Sigmoid colon (tissue), 7 donors: ENCODE data around the gene DDX25. TPM values are rescaled to one million over a fixed set of nuclear protein-coding genes. Genes with fewer than 3 reads are reported as not detected.

Experiments
- DNase-seq: peaks from one replicate; pipeline ENCODE4 v3.0.0-alpha.2; 2019
- H3K27ac ChIP-seq, 4 donors: fragments of 200-600 bp; sonication (generic); one replicate each; pipeline ENCODE4 v1.5.1; 2016 to 2019; ENCODE audit warnings: mild to moderate bottlenecking in 1 of 4
- H3K27me3 ChIP-seq, 3 donors: fragments of 200-600 bp; sonication (generic); one replicate each; pipeline ENCODE4 v1.5.1; 2019; ENCODE audit warnings: mild to moderate bottlenecking in 1 of 3
- H3K36me3 ChIP-seq, 4 donors: fragments of 200-600 bp; sonication (generic); one replicate each; pipeline ENCODE4 v1.5.1; 2016 to 2019
- H3K4me1 ChIP-seq, 4 donors: fragments of 200-600 bp; sonication (generic); one replicate each; pipeline ENCODE4 v1.5.1; 2017 to 2019
- H3K4me3 ChIP-seq, 4 donors: fragments of 200-600 bp; sonication (generic); one replicate each; pipeline ENCODE4 v1.5.1; 2017 to 2019; ENCODE audit warnings: mild to moderate bottlenecking in 2 of 4, moderate library complexity in 1 of 4
- H3K9me3 ChIP-seq, 4 donors: fragments of 200-600 bp in 3 of 4; sonication (generic) in 3 of 4; one replicate each; pipeline versions ENCODE4 v1.5.1 to v1.6.1; 2013 to 2019
- EP300 ChIP-seq, 4 donors: sonication (generic); formaldehyde crosslinking; IDR thresholded peaks; one replicate each; pipeline ENCODE4 v1.6.1; 2017; ENCODE audit warnings: antibody characterized with exemption in 4 of 4
- POLR2A ChIP-seq, 2 donors: fragments of 450-650 bp; IDR thresholded peaks; one replicate each; pipeline ENCODE4 v1.6.1; 2016; ENCODE audit warnings: antibody characterized with exemption in 2 of 2, mild to moderate bottlenecking in 2 of 2, moderate library complexity in 2 of 2
- POLR2AphosphoS5 ChIP-seq, 4 donors: sonication (generic); formaldehyde crosslinking; IDR thresholded peaks; one replicate each; pipeline ENCODE4 v1.6.1; 2017; ENCODE audit warnings: antibody characterized with exemption in 4 of 4
- WGBS, 2 donors: extraction: QIAGEN DNeasy Blood & Tissue Kit; methylation state at CpG; one replicate each; pipeline ENCODE4 v1.1.7; 2013; 5-methylcytosine and 5-hydroxymethylcytosine counted together
- intact Hi-C: fragments of 100-400 bp; cut with DNase I; formaldehyde crosslinking; loops from one replicate; pipeline ENCODE4 v1.15.1; 2023
- polyA plus RNA-seq, 3 donors: library from polyadenylated mRNA; stranded (reverse); fragments of 200-250 nt; gene quantifications; one replicate each; pipeline ENCODE4 v1.2.3, GENCODE V29; 2013
- total RNA-seq, 4 donors: library from RNA; depleted of rRNA; stranded (reverse); fragments of >200 nt; gene quantifications; one replicate each; pipeline ENCODE4 v1.1.0, GENCODE V29; 2016
- TF ChIP-seq, protein P1 (sequence below), 4 experiments: fragments of 450-650 bp in 3 of 4; fragments of 200-600 bp in 1 of 4; IDR thresholded peaks; one replicate each; pipeline ENCODE4 v1.5.1; 2016 to 2019; ENCODE audit warnings: antibody characterized with exemption in 4 of 4, mild to moderate bottlenecking in 3 of 4, moderate library complexity in 2 of 4
- donor health status: healthy with polysubstance abuse.
- donor health status: Bipolar disorder and iron deficiency.
- donor health status: healthy.

The DDX25 gene
- total and polyA plus RNA-seq, 7 donors = 0.14 to 1.7 (median 0.42) TPM; not detected in 1

DNA sequence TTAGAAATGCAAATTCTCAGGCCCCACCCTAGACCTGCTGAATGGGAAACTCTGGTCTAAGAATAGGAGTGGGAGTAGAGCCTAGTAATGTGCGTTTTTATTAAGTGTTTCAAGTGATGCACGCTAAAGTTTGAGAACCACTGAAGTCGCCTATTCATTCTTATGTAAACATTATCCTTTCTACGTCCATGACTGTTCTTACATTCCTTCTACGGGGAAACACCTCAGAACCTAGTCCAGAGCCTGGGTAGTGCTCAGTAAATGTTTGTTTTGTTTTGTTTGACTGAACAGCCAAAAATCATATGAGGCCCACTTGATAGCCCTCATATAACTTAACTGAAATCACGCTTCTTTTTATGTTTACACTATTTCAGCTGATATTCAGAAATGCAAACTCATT, 71.3 kb downstream of the DDX25 start:
- no peaks in the 10 kb centered on the region for H3K27me3 ChIP-seq
- TF ChIP-seq POLR2AphosphoS5 (IDR thresholded peaks at IDR 0.05) (no peak), EP300 (IDR thresholded peaks at IDR 0.05) (no peak), POLR2A (IDR thresholded peaks at IDR 0.05) (no peak)
- TF ChIP-seq, protein P1, sequence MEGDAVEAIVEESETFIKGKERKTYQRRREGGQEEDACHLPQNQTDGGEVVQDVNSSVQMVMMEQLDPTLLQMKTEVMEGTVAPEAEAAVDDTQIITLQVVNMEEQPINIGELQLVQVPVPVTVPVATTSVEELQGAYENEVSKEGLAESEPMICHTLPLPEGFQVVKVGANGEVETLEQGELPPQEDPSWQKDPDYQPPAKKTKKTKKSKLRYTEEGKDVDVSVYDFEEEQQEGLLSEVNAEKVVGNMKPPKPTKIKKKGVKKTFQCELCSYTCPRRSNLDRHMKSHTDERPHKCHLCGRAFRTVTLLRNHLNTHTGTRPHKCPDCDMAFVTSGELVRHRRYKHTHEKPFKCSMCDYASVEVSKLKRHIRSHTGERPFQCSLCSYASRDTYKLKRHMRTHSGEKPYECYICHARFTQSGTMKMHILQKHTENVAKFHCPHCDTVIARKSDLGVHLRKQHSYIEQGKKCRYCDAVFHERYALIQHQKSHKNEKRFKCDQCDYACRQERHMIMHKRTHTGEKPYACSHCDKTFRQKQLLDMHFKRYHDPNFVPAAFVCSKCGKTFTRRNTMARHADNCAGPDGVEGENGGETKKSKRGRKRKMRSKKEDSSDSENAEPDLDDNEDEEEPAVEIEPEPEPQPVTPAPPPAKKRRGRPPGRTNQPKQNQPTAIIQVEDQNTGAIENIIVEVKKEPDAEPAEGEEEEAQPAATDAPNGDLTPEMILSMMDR (IDR thresholded peaks at IDR 0.05) = no peak
- no peaks in the 10 kb centered on the region for H3K9me3 ChIP-seq
- H3K4me3 ChIP-seq = no peak overlapping the region
- intact Hi-C loops = no loop called here
- no peak overlapping the region for H3K27ac ChIP-seq
- 47 to 79% methylated on average over 6 of the region's 6 CpGs for WGBS, 2 donors
- DNase-seq = no peak
- peaks cover 0 to 6% (median 0%) of the 10 kb centered on the region in 4 donors for H3K4me1 ChIP-seq
- H3K36me3 ChIP-seq = peaks cover 0 to 50% (median 0%) of the 10 kb centered on the region in 4 donors

DNA sequence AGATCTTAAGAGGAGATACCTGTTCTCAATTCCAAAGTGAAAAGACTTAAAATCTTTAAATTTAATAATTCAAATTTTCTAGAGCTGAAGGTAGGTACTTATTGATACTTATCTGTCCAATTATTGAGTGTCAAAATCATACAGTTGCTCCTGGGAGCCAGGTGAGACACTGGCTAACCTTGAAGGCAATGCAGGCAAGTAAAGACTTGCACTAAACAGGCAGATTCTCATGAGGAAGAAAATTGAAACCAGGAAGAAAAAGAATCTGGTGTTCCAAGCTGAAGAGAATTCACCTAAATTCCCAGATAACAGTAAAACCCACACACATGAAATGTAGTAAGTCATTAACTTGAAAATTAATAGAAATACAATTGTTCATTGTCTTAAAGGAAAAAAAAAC, 71.8 kb downstream of the DDX25 start:
- H3K9me3 ChIP-seq = no peaks in the 10 kb centered on the region
- H3K4me1 ChIP-seq = peaks cover 0 to 6% (median 0%) of the 10 kb centered on the region in 4 donors
- no peak overlapping the region for H3K4me3 ChIP-seq
- H3K27me3 ChIP-seq = no peaks in the 10 kb centered on the region
- H3K27ac ChIP-seq = no peak overlapping the region
- no peak for DNase-seq
- H3K36me3 ChIP-seq = peaks cover 0 to 55% (median 0%) of the 10 kb centered on the region in 4 donors
- TF ChIP-seq, protein P1 (IDR thresholded peaks at IDR 0.05) = no peak
- TF ChIP-seq EP300 (IDR thresholded peaks at IDR 0.05) = no peak
- no peak for TF ChIP-seq POLR2AphosphoS5 (IDR thresholded peaks at IDR 0.05)
- TF ChIP-seq POLR2A (IDR thresholded peaks at IDR 0.05) = no peak
- intact Hi-C loops = no loop called here

DNA sequence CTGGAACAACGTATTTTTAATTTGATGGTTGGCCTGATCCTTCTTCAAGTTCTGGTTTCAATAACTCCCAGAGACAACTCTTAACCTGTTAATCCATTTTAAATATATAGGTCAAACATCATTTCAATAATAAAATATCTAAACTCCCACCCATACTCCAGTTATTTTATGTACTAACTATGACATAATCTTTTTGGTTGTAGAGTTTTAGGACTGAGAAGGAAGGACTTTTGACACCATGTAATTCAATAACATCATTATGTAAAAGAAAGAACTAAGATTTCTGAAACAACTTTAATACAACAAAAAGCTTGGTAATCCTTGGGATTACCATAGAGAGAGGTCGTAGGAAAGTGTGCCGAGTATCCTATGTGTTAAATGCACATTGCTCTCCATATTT, 73.0 kb downstream of the DDX25 start:
- Histone ChIP-seq H3K27ac (no peak overlapping the region), H3K27me3 (no peaks in the 10 kb centered on the region), H3K4me3 (no peak overlapping the region), H3K4me1 (peaks cover 0 to 6% (median 0%) of the 10 kb centered on the region in 4 donors), H3K9me3 (no peaks in the 10 kb centered on the region), H3K36me3 (peaks cover 0 to 65% (median 0%) of the 10 kb centered on the region in 4 donors)
- DNase-seq = no peak
- WGBS, 2 donors = 85 to 87% methylated on average over 3 of the region's 3 CpGs
- TF ChIP-seq EP300 (IDR thresholded peaks at IDR 0.05) = no peak
- TF ChIP-seq POLR2A (IDR thresholded peaks at IDR 0.05) = no peak
- intact Hi-C loops = no loop called here

DNA sequence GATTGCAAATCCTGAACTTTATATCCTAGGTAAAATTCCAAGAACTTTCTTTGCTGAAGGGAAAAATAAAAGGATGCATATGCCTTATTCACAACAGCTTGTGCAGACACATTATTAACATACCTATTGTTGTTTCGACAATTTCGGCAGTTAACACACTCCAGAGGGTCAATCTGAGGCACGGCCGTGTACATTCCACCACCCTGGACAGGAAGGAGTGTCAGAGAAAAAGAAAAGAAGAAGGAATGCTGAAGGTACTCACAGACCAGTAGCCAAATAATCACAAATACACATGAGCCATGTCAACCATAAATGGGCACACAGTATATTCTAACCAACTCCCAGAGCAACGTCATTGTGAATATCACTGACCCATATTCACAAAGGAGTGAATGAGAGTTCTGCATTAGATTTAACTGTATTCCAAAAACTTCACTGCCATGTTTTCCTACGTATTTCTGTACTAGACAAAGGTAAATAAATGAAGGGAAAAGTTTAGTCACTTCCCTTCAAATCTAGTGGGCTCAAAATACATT, 73.9 kb downstream of the DDX25 start:
- DNase-seq = no peak
- intact Hi-C loops = no loop called here
- Histone ChIP-seq H3K4me3 (no peak overlapping the region), H3K27me3 (no peaks in the 10 kb centered on the region), H3K36me3 (peaks cover 0 to 73% (median 5%) of the 10 kb centered on the region in 4 donors), H3K27ac (no peak overlapping the region), H3K4me1 (peaks cover 0 to 6% (median 0%) of the 10 kb centered on the region in 4 donors), H3K9me3 (no peaks in the 10 kb centered on the region)
- TF ChIP-seq POLR2AphosphoS5 (IDR thresholded peaks at IDR 0.05) = no peak
- no peak for TF ChIP-seq POLR2A (IDR thresholded peaks at IDR 0.05)
- TF ChIP-seq EP300 (IDR thresholded peaks at IDR 0.05) = no peak
- TF ChIP-seq, protein P1 (IDR thresholded peaks at IDR 0.05) = no peak
- WGBS, 2 donors = 70 to 86% methylated on average over 6 of the region's 6 CpGs

Other genes starting within 250 kb of the DDX25 start
- not detected for gene ACRV1, start 223.7 kb upstream of the DDX25 start, total RNA-seq
- not detected for gene ACRV1, start 223.7 kb upstream of the DDX25 start, polyA plus RNA-seq
- not detected for gene PATE1, start 158.2 kb upstream of the DDX25 start, total RNA-seq
- not detected for gene PATE1, start 158.2 kb upstream of the DDX25 start, polyA plus RNA-seq
- gene PATE2, start 125.7 kb upstream of the DDX25 start, total RNA-seq = under 1 TPM in 1 of 4 donors, not detected in 3; 0.68 TPM
- gene PATE2, start 125.7 kb upstream of the DDX25 start, polyA plus RNA-seq = not detected
- gene PATE3, start 116.4 kb upstream of the DDX25 start, total RNA-seq = not detected
- not detected for gene PATE3, start 116.4 kb upstream of the DDX25 start, polyA plus RNA-seq
- gene PATE4, start 71.2 kb upstream of the DDX25 start, total RNA-seq = not detected
- not detected for gene PATE4, start 71.2 kb upstream of the DDX25 start, polyA plus RNA-seq
- gene HYLS1, start 16.8 kb upstream of the DDX25 start, total RNA-seq = 1 to 10 TPM; 6.1 to 8.7 (median 6.9) TPM
- gene HYLS1, start 16.8 kb upstream of the DDX25 start, polyA plus RNA-seq = 1 to 10 TPM; 3.0 to 4.6 (median 3.6) TPM
- 10 to 100 TPM in 3 of 4 donors, 1 to 10 TPM in 1; 6.4 to 21.6 (median 11.9) TPM for gene PUS3, start 1.3 kb upstream of the DDX25 start, total RNA-seq
- gene PUS3, start 1.3 kb upstream of the DDX25 start, polyA plus RNA-seq = 1 to 10 TPM; 7.6 to 9.2 (median 7.8) TPM
- under 1 TPM in 1 of 4 donors, not detected in 3; 0.68 TPM for gene VSIG10L2, start 41.5 kb downstream of the DDX25 start, total RNA-seq
- not detected for gene VSIG10L2, start 41.5 kb downstream of the DDX25 start, polyA plus RNA-seq
- gene CDON, start 158.4 kb downstream of the DDX25 start, total RNA-seq = 10 to 100 TPM; 48.9 to 88.1 (median 66.3) TPM
- gene CDON, start 158.4 kb downstream of the DDX25 start, polyA plus RNA-seq = 1 to 10 TPM in 1 of 3 donors, under 1 TPM in 2; under 0.01 to 3.4 (median 0.60) TPM